H9 (cell line): ENCODE data around the gene TMEM186. TPM values are rescaled to one million over a fixed set of nuclear protein-coding genes. Genes with fewer than 3 reads are reported as not detected.

Experiments used
- DNase-seq: peaks from one replicate; pipeline ENCODE4 v3.0.0-alpha.2; 2017
- H2AFZ ChIP-seq: one replicate; pipeline ENCODE4 v1.6.1; 2013; ENCODE audit warnings: mild to moderate bottlenecking, low read length, control low read depth, moderate library complexity
- H2AK5ac ChIP-seq: 2 replicates; pipeline ENCODE4 v1.6.1; 2013; ENCODE audit warnings: low read length, control low read depth, mixed read lengths; ENCODE audit not compliant: insufficient read length
- H2BK120ac ChIP-seq: one replicate; pipeline ENCODE4 v1.6.1; 2013; ENCODE audit warnings: low read depth, mild to moderate bottlenecking, low read length, control low read depth, inconsistent platforms; ENCODE audit not compliant: poor library complexity, severe bottlenecking
- H2BK12ac ChIP-seq: 2 replicates; pipeline ENCODE4 v1.6.1; 2013; ENCODE audit warnings: low read length, control low read depth, mixed read lengths, low read depth; ENCODE audit not compliant: insufficient read length
- H2BK15ac ChIP-seq: 2 replicates; pipeline ENCODE4 v1.6.1; 2013; ENCODE audit warnings: low read depth, low read length, control low read depth
- H2BK20ac ChIP-seq: one replicate; pipeline ENCODE4 v1.6.1; 2013; ENCODE audit warnings: low read depth, mild to moderate bottlenecking, low read length, control low read depth, inconsistent platforms; ENCODE audit not compliant: poor library complexity, severe bottlenecking
- H2BK5ac ChIP-seq: 2 replicates; pipeline ENCODE4 v1.6.1; 2013; ENCODE audit warnings: low read length, control low read depth, mixed read lengths; ENCODE audit not compliant: insufficient read length
- H3K14ac ChIP-seq: 2 replicates; pipeline ENCODE4 v1.6.1; 2013; ENCODE audit warnings: low read length, control low read depth; ENCODE audit not compliant: insufficient read depth
- H3K18ac ChIP-seq: 2 replicates; pipeline ENCODE4 v1.6.1; 2013; ENCODE audit warnings: low read depth, mild to moderate bottlenecking, mixed read lengths, low read length, control low read depth; ENCODE audit not compliant: insufficient read length
- H3K23ac ChIP-seq: 2 replicates; pipeline ENCODE4 v1.6.1; 2013; ENCODE audit warnings: low read length, control low read depth, mixed read lengths, low read depth; ENCODE audit not compliant: insufficient read length
- H3K23me2 ChIP-seq: 2 replicates; pipeline ENCODE4 v1.6.1; 2013; ENCODE audit warnings: low read depth, mild to moderate bottlenecking, mixed read lengths, low read length, control low read depth; ENCODE audit not compliant: insufficient read length, poor library complexity, severe bottlenecking
- H3K27ac ChIP-seq: 2 replicates; pipeline ENCODE4 v1.5.1; 2013; ENCODE audit warnings: low read length, control low read depth, mixed read lengths, low read depth; ENCODE audit not compliant: insufficient read length
- H3K27me3 ChIP-seq: 2 replicates; pipeline ENCODE4 v1.6.1; 2013; ENCODE audit warnings: low read length, control low read depth, inconsistent platforms; ENCODE audit not compliant: insufficient read depth
- H3K4ac ChIP-seq: 2 replicates; pipeline ENCODE4 v1.6.1; 2013; ENCODE audit warnings: low read depth, mild to moderate bottlenecking, control low read depth, inconsistent platforms, low read length, moderate library complexity
- H3K4me1 ChIP-seq: 2 replicates; pipeline ENCODE4 v1.6.1; 2013; ENCODE audit warnings: low read length, control low read depth, inconsistent platforms; ENCODE audit not compliant: insufficient read depth
- H3K4me2 ChIP-seq: 2 replicates; pipeline ENCODE4 v1.6.1; 2013; ENCODE audit warnings: low read length, control low read depth, mixed read lengths; ENCODE audit not compliant: insufficient read length, insufficient read depth
- H3K56ac ChIP-seq: 2 replicates; pipeline ENCODE4 v1.6.1; 2013; ENCODE audit warnings: low read depth, mild to moderate bottlenecking, mixed read lengths, low read length, control low read depth; ENCODE audit not compliant: insufficient read length
- H3K79me1 ChIP-seq: 2 replicates; pipeline ENCODE4 v1.6.1; 2013; ENCODE audit warnings: low read depth, mild to moderate bottlenecking, moderate library complexity, low read length, control low read depth, inconsistent platforms; ENCODE audit not compliant: insufficient read depth, poor library complexity, severe bottlenecking
- H3K79me2 ChIP-seq: 2 replicates; pipeline ENCODE4 v1.6.1; 2013; ENCODE audit warnings: low read length, control low read depth, inconsistent platforms; ENCODE audit not compliant: insufficient read depth
- H3K9ac ChIP-seq: 2 replicates; pipeline ENCODE4 v1.6.1; 2013; ENCODE audit warnings: low read length, control low read depth, mixed read lengths; ENCODE audit not compliant: insufficient read length; ENCODE audit errors: extremely low read depth
- H3K9me3 ChIP-seq: one replicate; pipeline ENCODE4 v1.6.1; 2013; ENCODE audit warnings: low read depth, low read length, inconsistent platforms; ENCODE audit not compliant: control insufficient read depth
- H3T11ph ChIP-seq: one replicate; pipeline ENCODE4 v1.6.1; 2013; ENCODE audit warnings: mild to moderate bottlenecking, low read length, control low read depth, inconsistent platforms
- H4K20me1 ChIP-seq: one replicate; pipeline ENCODE4 v1.6.1; 2013; ENCODE audit not compliant: control insufficient read depth, insufficient read length, insufficient read depth
- H4K5ac ChIP-seq: 2 replicates; pipeline ENCODE4 v1.6.1; 2013; ENCODE audit warnings: low read depth, mild to moderate bottlenecking, mixed read lengths, low read length, control low read depth; ENCODE audit not compliant: insufficient read length
- H4K8ac ChIP-seq: replicated peaks from 2 replicates; pipeline ENCODE4 v1.6.1; 2013; ENCODE audit warnings: low read length, control low read depth, mixed read lengths, low read depth; ENCODE audit not compliant: insufficient read length
- H4K91ac ChIP-seq: 2 replicates; pipeline ENCODE4 v1.6.1; 2013; ENCODE audit warnings: low read depth, mild to moderate bottlenecking, moderate library complexity, mixed read lengths, low read length, control low read depth; ENCODE audit not compliant: insufficient read length
- H3K27ac Mint-ChIP-seq, 3 experiments: 2 replicates in 2 of 3; 3 replicates in 1 of 3; pipeline ENCODE4 v1.8.0; 2020 to 2021; ENCODE audit warnings: mixed read lengths in 3 of 3, mild to moderate bottlenecking in 1 of 3, moderate library complexity in 1 of 3
- H3K27me3 Mint-ChIP-seq: 2 replicates; pipeline ENCODE4 v1.8.0; 2021; ENCODE audit warnings: low read depth, mild to moderate bottlenecking, moderate library complexity, mixed read lengths
- H3K36me3 Mint-ChIP-seq, 3 experiments: 2 replicates in 2 of 3; 3 replicates in 1 of 3; pipeline ENCODE4 v1.8.0; 2020 to 2021; ENCODE audit warnings: low read depth in 3 of 3, mixed read lengths in 3 of 3; ENCODE audit not compliant: insufficient read depth in 1 of 3
- H3K4me1 Mint-ChIP-seq, 2 experiments: 2 replicates each; pipeline ENCODE4 v1.8.0; 2020; ENCODE audit warnings: mixed read lengths in 2 of 2
- H3K4me3 Mint-ChIP-seq, 2 experiments: 2 replicates in 1 of 2; 3 replicates in 1 of 2; pipeline ENCODE4 v1.8.0; 2020 to 2021; ENCODE audit warnings: mild to moderate bottlenecking in 2 of 2, mixed read lengths in 2 of 2, moderate library complexity in 1 of 2
- H3K9me3 Mint-ChIP-seq, 2 experiments: 2 replicates in 1 of 2; 3 replicates in 1 of 2; pipeline ENCODE4 v1.8.0; 2020; ENCODE audit warnings: mild to moderate bottlenecking in 2 of 2, mixed read lengths in 2 of 2, moderate library complexity in 1 of 2
- CTCF ChIP-seq: fragments of 200-600 bp; sonication (generic); conservative IDR thresholded peaks from 3 replicates; pipeline ENCODE4 v1.8.0; 2021; ENCODE audit warnings: antibody characterized with exemption, mild to moderate bottlenecking
- WGBS: extraction: QIAGEN DNeasy Blood & Tissue Kit; methylation state at CpG from one replicate; pipeline ENCODE4 v1.1.7; 2013; ENCODE audit warnings: missing lambda C conversion rate, low lambda C conversion rate, mixed read lengths; ENCODE audit not compliant: insufficient read length; ENCODE audit errors: extremely low coverage; 5-methylcytosine and 5-hydroxymethylcytosine counted together
- total RNA-seq: library from RNA; stranded (reverse); gene quantifications from 2 replicates; pipeline ENCODE4 v1.2.1, GENCODE V29; 2021

TMEM186 gene
- total RNA-seq, 1 experiment from 2014 or later = 9.6 TPM

- no CpG with 5 or more reads among the region's 9 CpGs for WGBS
- Histone ChIP-seq H4K8ac (no peak overlapping the region), H3K23ac (no peak overlapping the region), H2AK5ac (no peak overlapping the region), H3K27me3 (no peaks in the 10 kb centered on the region), H3T11ph (no peak overlapping the region), H3K4me1 (no peaks in the 10 kb centered on the region), H4K91ac (no peak overlapping the region), H2AFZ (no peak overlapping the region), H3K79me2 (no peaks in the 10 kb centered on the region), H3K9me3 (no peaks in the 10 kb centered on the region), H3K4me2 (no peak overlapping the region), H3K18ac (no peak overlapping the region), H3K56ac (no peak overlapping the region), H2BK20ac (no peak overlapping the region), H4K5ac (no peak overlapping the region), H2BK15ac (no peak overlapping the region), H2BK5ac (no peak overlapping the region), H3K23me2 (no peaks in the 10 kb centered on the region), H3K14ac (no peak overlapping the region), H3K9ac (no peak overlapping the region), H3K4ac (no peak overlapping the region), H4K20me1 (no peaks in the 10 kb centered on the region), H3K79me1 (no peaks in the 10 kb centered on the region), H2BK120ac (no peak overlapping the region), H3K27ac (no peak overlapping the region), H2BK12ac (no peak overlapping the region)
- Mint-ChIP-seq H3K4me1 (peaks cover 0 to 18% of the 10 kb centered on the region in 2 experiments; a peak in 2 of 4 replicates), H3K36me3 (no peaks in the 10 kb centered on the region), H3K4me3 (no peak overlapping the region; a peak in 1 of 5 replicates), H3K27me3 (no peaks in the 10 kb centered on the region), H3K27ac (no peak overlapping the region), H3K9me3 (no peaks in the 10 kb centered on the region)
- DNase-seq = no peak
- TF ChIP-seq CTCF = no peak
These were observed 43.9 kb downstream of the TMEM186 start for GRCh38 chr16:8753416-8754054.
